Measurements from ENCODE around the gene SSRP1. TPM values are rescaled to one million over a fixed set of nuclear protein-coding genes. Genes with fewer than 3 reads are reported as not detected.
A peak's percentile ranks its signal among the peaks of the same experiment; 100 is the strongest.

Gene SSRP1
- total and polyA plus RNA-seq, 2 of the 4 experiments (the other 2 are of a cell fraction): 106 to 146 TPM

GRCh38 chr11:57306161-57306876, 29.4 kb downstream of the SSRP1 start:
- no peak overlapping the region for H2BK5ac ChIP-seq (ENCODE audit: low read depth, low read length, poor library complexity, severe bottlenecking)
- 84% methylated on average over 5 of the region's 15 CpGs; no CpG with 5 or more reads in 1 of the 2 experiments for WGBS, 2 experiments (ENCODE audit: extremely low coverage in 2 of 2, insufficient read length in 1 of 2)
- in situ Hi-C loops (cut with MboI; ENCODE audit: low sequenced_read_pairs) (no loop called here), intact Hi-C loops (cut with micrococcal nuclease) (no loop called here), dilution Hi-C loops (cut with HindIII; ENCODE audit: low sequenced_read_pairs, unreplicated experiment) (no loop called here)
- ATAC-seq (ENCODE audit: low read depth): no peak
- no peak overlapping the region for H3K4me3 ChIP-seq (ENCODE audit: insufficient read depth, low read depth, low read length)
- DNase-seq: peak; percentile 19
- H3K27me3 ChIP-seq (ENCODE audit: control insufficient read depth, insufficient read depth, low read length): no peaks in the 10 kb centered on the region
- H4K8ac ChIP-seq (ENCODE audit: low read depth in 2 of 2, low read length in 2 of 2): no peak overlapping the region
- BruUV-seq (replicated peaks): no TSS peak
- H3K14ac ChIP-seq (replicated peaks; ENCODE audit: low read depth, low read length): no peak overlapping the region
- no peak overlapping the region for H3K18ac ChIP-seq (ENCODE audit: low read depth, low read length)
- H2AK9ac ChIP-seq (replicated peaks; ENCODE audit: low read depth, low read length, poor library complexity): no peak overlapping the region
- H2BK20ac ChIP-seq (ENCODE audit: low read depth, low read length): no peak overlapping the region
- no peak overlapping the region for H3K9ac ChIP-seq (ENCODE audit: low read depth, low read length)
- no peak overlapping the region for H2BK120ac ChIP-seq (ENCODE audit: low read depth, low read length)
- peaks cover 53% of the 10 kb centered on the region for H3K9me1 ChIP-seq (ENCODE audit: insufficient read depth, low read length)
- ChIA-PET POLR2A (ENCODE audit: unreplicated experiment) (no interaction called here), CTCF (no interaction called here)
- no peak overlapping the region for H4K5ac ChIP-seq (ENCODE audit: low read depth, low read length)
- H3K4ac ChIP-seq (ENCODE audit: low read depth, low read length): no peak overlapping the region
- H3K36me3 ChIP-seq (ENCODE audit: control insufficient read depth, insufficient read depth, low read length): peaks cover 66% of the 10 kb centered on the region
- peaks cover 41% of the 10 kb centered on the region for H3K4me1 ChIP-seq (ENCODE audit: control insufficient read depth, insufficient read depth, low read length)
- 0 out of 2 replicates have a peak overlapping the region, but pooled peaks have one; percentile 9 for H2AK5ac ChIP-seq (ENCODE audit: low read depth, low read length)
- H4K20me1 ChIP-seq (ENCODE audit: insufficient read depth, low read length): peaks cover 65% of the 10 kb centered on the region
- TF ChIP-seq CEBPB (IDR thresholded peaks at IDR 0.05; ENCODE audit: low read depth, low read length) (no peak), RAD21 (IDR thresholded peaks at IDR 0.05; ENCODE audit: low read length) (no peak), MXI1 (IDR thresholded peaks at IDR 0.05; ENCODE audit: borderline replicate concordance, low read depth, low read length) (no peak), USF2 (IDR thresholded peaks at IDR 0.05; ENCODE audit: low read depth, low read length) (no peak), MAZ (IDR thresholded peaks at IDR 0.05; ENCODE audit: borderline replicate concordance, low read depth, low read length) (no peak), MAFK (IDR thresholded peaks at IDR 0.05; ENCODE audit: low read depth, low read length) (no peak), CHD1 (IDR thresholded peaks at IDR 0.05; ENCODE audit: low read depth, low read length) (no peak), RCOR1 (IDR thresholded peaks at IDR 0.05; ENCODE audit: insufficient replicate concordance, low read length) (no peak), NFE2L2 (IDR thresholded peaks at IDR 0.05; ENCODE audit: low read depth, low read length) (no peak), BHLHE40 (IDR thresholded peaks at IDR 0.05; ENCODE audit: low read depth, low read length) (no peak), FOS (IDR thresholded peaks at IDR 0.05; ENCODE audit: low read depth, low read length) (no peak)
- TF ChIP-seq, protein P1, sequence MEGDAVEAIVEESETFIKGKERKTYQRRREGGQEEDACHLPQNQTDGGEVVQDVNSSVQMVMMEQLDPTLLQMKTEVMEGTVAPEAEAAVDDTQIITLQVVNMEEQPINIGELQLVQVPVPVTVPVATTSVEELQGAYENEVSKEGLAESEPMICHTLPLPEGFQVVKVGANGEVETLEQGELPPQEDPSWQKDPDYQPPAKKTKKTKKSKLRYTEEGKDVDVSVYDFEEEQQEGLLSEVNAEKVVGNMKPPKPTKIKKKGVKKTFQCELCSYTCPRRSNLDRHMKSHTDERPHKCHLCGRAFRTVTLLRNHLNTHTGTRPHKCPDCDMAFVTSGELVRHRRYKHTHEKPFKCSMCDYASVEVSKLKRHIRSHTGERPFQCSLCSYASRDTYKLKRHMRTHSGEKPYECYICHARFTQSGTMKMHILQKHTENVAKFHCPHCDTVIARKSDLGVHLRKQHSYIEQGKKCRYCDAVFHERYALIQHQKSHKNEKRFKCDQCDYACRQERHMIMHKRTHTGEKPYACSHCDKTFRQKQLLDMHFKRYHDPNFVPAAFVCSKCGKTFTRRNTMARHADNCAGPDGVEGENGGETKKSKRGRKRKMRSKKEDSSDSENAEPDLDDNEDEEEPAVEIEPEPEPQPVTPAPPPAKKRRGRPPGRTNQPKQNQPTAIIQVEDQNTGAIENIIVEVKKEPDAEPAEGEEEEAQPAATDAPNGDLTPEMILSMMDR (conservative IDR thresholded peaks at IDR 0.05; ENCODE audit: low read depth, low read length): no peak
- TF ChIP-seq, protein P2, sequence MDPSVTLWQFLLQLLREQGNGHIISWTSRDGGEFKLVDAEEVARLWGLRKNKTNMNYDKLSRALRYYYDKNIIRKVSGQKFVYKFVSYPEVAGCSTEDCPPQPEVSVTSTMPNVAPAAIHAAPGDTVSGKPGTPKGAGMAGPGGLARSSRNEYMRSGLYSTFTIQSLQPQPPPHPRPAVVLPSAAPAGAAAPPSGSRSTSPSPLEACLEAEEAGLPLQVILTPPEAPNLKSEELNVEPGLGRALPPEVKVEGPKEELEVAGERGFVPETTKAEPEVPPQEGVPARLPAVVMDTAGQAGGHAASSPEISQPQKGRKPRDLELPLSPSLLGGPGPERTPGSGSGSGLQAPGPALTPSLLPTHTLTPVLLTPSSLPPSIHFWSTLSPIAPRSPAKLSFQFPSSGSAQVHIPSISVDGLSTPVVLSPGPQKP (IDR thresholded peaks at IDR 0.05; ENCODE audit: borderline replicate concordance, low read depth, low read length): no peak
- no peak overlapping the region for H3K27ac ChIP-seq (ENCODE audit: insufficient read depth, low read length)
- no peak overlapping the region; the same call in 1 of the 2 replicates for H3K23ac ChIP-seq (ENCODE audit: low read depth, low read length)
- H3K79me1 ChIP-seq (ENCODE audit: low read depth in 1 of 2, low read length in 2 of 2): peaks cover 40 to 89% of the 10 kb centered on the region in 2 experiments
- no peak overlapping the region for H2BK15ac ChIP-seq (ENCODE audit: low read depth, low read length)
- no peak overlapping the region for H3K56ac ChIP-seq (ENCODE audit: extremely low read depth, insufficient read depth, low read length)
- no peak overlapping the region for H3K4me2 ChIP-seq (ENCODE audit: low read depth, low read length)
- H4K91ac ChIP-seq (ENCODE audit: insufficient read depth, low read depth, low read length): no peak overlapping the region
- no peaks in the 10 kb centered on the region for H3K9me3 ChIP-seq (ENCODE audit: control insufficient read depth, insufficient read depth, low read length)
- H2AFZ ChIP-seq (replicated peaks; ENCODE audit: low read length, poor library complexity): no peak overlapping the region
